Measurements from ENCODE around the gene CACNA1C.

The CACNA1C gene

DNA sequence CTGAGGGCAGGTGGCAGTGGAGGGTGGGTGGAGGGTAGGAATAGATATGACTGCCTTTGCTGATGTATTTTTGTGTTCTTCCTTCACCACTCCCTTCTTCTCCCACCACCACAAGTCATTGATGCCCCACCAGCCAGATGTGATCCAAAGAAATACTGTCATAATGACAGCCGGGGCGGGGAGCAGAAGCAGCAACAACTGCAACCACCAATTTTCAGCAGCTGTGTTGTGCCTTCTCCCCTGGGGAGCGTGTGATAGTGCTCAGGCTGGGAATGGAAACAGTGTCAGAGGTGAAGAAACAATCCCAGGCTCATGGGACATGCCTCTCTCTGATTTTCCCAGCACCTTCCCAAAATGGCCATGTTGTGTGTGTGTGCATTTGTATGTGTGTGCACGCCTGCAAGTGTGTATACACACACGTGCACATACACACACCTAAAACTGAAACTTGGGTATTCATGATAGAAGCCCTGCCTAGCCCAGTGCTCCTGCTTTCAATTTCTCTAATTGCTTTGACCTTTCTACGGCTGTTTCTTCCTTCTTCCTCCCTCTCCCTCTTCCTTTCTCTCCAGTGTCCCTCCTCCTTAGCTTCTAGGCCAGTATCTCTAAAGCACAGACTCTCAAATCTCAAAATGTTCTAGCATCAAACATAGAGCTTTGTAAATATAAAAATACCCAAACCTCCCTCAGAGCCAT lies 442.8 kb downstream of the CACNA1C start:
- POLR2A ChIA-PET = no interaction called here
- no peak overlapping the region for H3K27ac ChIP-seq (ENCODE audit: insufficient read depth in 1 of 2, low read depth in 1 of 2, low read length in 2 of 2, poor library complexity in 1 of 2, severe bottlenecking in 2 of 2)
- WGBS (ENCODE audit: insufficient coverage) = 32% methylated on average over 2 of the region's 6 CpGs
- H3K4me1 ChIP-seq (ENCODE audit: control extremely low read depth in 1 of 4, control insufficient read depth in 4 of 4, insufficient read depth in 4 of 4, low read length in 3 of 4) = peaks cover 0 to 37% (median 27%) of the 10 kb centered on the region in 4 experiments
- CTCF ChIA-PET = no interaction called here
- peaks cover 0 to under 1% (median 0%) of the 10 kb centered on the region in 5 experiments for H3K9me3 ChIP-seq (ENCODE audit: control extremely low read depth in 1 of 5, control insufficient read depth in 4 of 5, insufficient read depth in 2 of 5, low read depth in 1 of 5, low read length in 4 of 5)
- DNase-seq = no peak
- no peaks in the 10 kb centered on the region for H3K27me3 ChIP-seq (replicated peaks in 2 of 5; ENCODE audit: control insufficient read depth in 4 of 5, insufficient read depth in 5 of 5, low read length in 4 of 5)
- H3K4me3 ChIP-seq (ENCODE audit: control insufficient read depth in 1 of 7, extremely low read depth in 1 of 7, insufficient read depth in 4 of 7, low read depth in 2 of 7, low read length in 6 of 7) = no peak overlapping the region
- no peaks in the 10 kb centered on the region for H3K36me3 ChIP-seq (ENCODE audit: control insufficient read depth in 4 of 4, insufficient read depth in 4 of 4, low read length in 3 of 4)

DNA sequence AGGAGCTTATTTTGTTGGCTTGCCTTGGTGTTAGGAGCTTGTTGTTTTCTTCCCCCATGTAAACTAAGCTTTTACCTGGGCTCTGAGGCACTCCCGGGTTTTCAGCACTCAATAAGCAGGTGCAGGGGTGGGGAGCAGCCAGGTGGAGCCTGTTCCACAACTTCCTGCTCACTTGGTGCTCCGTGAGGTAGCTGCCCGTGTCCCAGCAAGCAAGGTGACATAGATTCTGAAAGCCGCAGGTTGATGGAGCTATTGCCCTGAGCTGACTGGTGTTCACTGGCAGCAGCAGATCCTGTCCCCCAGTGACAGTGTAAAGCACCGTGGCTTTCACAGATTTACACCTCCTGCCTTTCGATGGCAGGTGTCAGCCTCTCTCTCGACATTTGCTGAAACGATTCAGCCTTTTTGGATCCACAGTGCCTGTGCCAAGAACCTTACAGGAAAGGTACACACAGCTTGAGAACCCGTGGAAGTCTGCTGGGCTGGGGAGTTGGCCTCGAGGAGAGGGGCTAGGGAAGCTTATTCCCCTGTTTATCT lies 446.2 kb downstream of the CACNA1C start:
- CTCF ChIA-PET = interaction anchor here (0.6 to 1.8 kb wide), 6 partner anchors 46 to 138 kb away, joined by 3 to 5 read pairs (median 3); no protein-coding TSS in a partner anchor
- POLR2A ChIA-PET = no interaction called here
- 97% methylated on average over 10 of the region's 10 CpGs for WGBS (ENCODE audit: insufficient coverage)

DNA sequence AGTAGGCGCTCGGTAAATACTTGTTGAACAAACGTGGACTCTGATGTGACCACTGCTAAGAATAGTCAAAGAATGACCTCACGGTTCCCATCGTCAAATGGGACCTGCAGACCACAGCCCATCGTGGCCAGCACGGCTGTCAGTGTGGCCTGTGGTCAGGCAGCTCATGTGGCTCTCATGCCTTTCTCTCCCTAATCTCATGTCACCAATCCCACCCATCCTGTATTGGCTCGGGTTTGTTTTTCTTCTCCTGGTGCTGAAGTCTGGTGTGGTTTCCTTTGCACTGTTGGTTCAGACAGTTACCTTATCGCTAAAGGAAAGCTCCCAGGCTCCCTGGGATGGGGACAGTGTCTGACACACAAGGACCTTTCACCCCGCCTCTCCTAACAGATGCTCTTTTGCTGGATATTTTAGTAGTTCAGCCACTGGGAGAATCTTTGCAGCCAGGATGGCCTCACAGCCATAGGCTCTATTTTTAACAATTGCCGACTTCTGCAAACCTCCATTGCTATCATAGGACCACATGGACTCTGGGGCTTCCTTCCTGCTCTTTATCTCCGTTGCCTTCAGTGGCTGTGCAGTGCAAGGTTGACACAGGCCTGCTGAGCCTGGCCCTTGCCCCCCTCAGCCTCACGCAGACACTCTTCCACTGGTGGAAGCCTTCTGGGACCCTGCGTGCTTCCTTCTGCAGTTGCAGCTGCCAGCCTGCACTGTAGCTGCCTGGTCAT lies 448.8 kb downstream of the CACNA1C start:
- peaks cover 14 to 51% (median 44%) of the 10 kb centered on the region in 4 experiments for H3K4me1 ChIP-seq (ENCODE audit: control extremely low read depth in 1 of 4, control insufficient read depth in 4 of 4, insufficient read depth in 4 of 4, low read length in 3 of 4)
- H3K27ac ChIP-seq (ENCODE audit: insufficient read depth in 1 of 2, low read depth in 1 of 2, low read length in 2 of 2, poor library complexity in 1 of 2, severe bottlenecking in 2 of 2) = peak overlapping the region; percentile 72 to 86
- CTCF ChIA-PET = interaction anchor here (0.8 to 1.8 kb wide), 3 partner anchors 115 to 196 kb away, joined by 3 to 5 read pairs (median 4); no protein-coding TSS in a partner anchor
- WGBS (ENCODE audit: insufficient coverage) = 5% methylated on average over 14 of the region's 14 CpGs
- peak overlapping the region in 3 of 7 experiments; percentile 21 to 33 (median 25) for H3K4me3 ChIP-seq (ENCODE audit: control insufficient read depth in 1 of 7, extremely low read depth in 1 of 7, insufficient read depth in 4 of 7, low read depth in 2 of 7, low read length in 6 of 7)
- peak; percentile 94 to 99 (median 99) for DNase-seq
- POLR2A ChIA-PET = interaction anchor here (0.6 to 2.6 kb wide), 9 partner anchors 40 to 176 kb away, joined by 3 to 13 read pairs (median 3); no protein-coding TSS in a partner anchor
- H3K9me3 ChIP-seq (ENCODE audit: control extremely low read depth in 1 of 5, control insufficient read depth in 4 of 5, insufficient read depth in 2 of 5, low read depth in 1 of 5, low read length in 4 of 5) = peaks cover 0 to 6% (median 0%) of the 10 kb centered on the region in 5 experiments
- no peaks in the 10 kb centered on the region for H3K36me3 ChIP-seq (ENCODE audit: control insufficient read depth in 4 of 4, insufficient read depth in 4 of 4, low read length in 3 of 4)
- no peaks in the 10 kb centered on the region for H3K27me3 ChIP-seq (replicated peaks in 2 of 5; ENCODE audit: control insufficient read depth in 4 of 5, insufficient read depth in 5 of 5, low read length in 4 of 5)

More for the DNA sequence above, 446.2 kb downstream of the CACNA1C start:
- peaks cover 0 to 3% (median 0%) of the 10 kb centered on the region in 5 experiments for H3K9me3 ChIP-seq (ENCODE audit: control extremely low read depth in 1 of 5, control insufficient read depth in 4 of 5, insufficient read depth in 2 of 5, low read depth in 1 of 5, low read length in 4 of 5)
- peaks cover 14 to 67% (median 54%) of the 10 kb centered on the region in 4 experiments for H3K4me1 ChIP-seq (ENCODE audit: control extremely low read depth in 1 of 4, control insufficient read depth in 4 of 4, insufficient read depth in 4 of 4, low read length in 3 of 4)
- no peak overlapping the region for H3K4me3 ChIP-seq (ENCODE audit: control insufficient read depth in 1 of 7, extremely low read depth in 1 of 7, insufficient read depth in 4 of 7, low read depth in 2 of 7, low read length in 6 of 7)
- no peak overlapping the region for H3K27ac ChIP-seq (ENCODE audit: insufficient read depth in 1 of 2, low read depth in 1 of 2, low read length in 2 of 2, poor library complexity in 1 of 2, severe bottlenecking in 2 of 2)
- H3K27me3 ChIP-seq (replicated peaks in 2 of 5; ENCODE audit: control insufficient read depth in 4 of 5, insufficient read depth in 5 of 5, low read length in 4 of 5) = no peaks in the 10 kb centered on the region
- H3K36me3 ChIP-seq (ENCODE audit: control insufficient read depth in 4 of 4, insufficient read depth in 4 of 4, low read length in 3 of 4) = no peaks in the 10 kb centered on the region
- no peak for DNase-seq

DNA sequence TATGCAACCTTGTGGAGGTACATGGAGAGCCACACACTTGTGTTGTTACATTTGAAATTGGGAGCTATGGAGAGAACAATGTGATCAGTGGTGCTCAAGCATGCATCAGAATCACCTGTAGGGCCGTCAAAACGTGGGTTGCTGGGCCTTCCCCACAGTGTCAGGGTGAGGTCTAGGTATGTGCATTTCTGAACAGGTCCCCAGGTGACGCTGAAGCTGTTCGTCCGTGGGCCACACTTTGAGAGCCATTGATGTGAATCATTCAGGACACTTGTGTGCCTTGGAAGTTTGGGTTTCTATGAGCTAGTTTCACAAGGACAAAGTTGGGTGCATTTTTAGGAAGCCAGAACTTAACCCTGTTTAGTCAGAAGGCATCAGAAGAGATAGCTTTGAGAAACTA lies 450.2 kb downstream of the CACNA1C start:
- 94% methylated on average over 5 of the region's 5 CpGs for WGBS (ENCODE audit: insufficient coverage)
- ChIA-PET POLR2A (interaction anchor here (2.6 kb wide), 1 partner anchor 113 kb away, joined by 13 read pairs; no protein-coding TSS in a partner anchor), CTCF (interaction anchor here (0.8 to 1.7 kb wide), 6 partner anchors 10 to 443 kb away, joined by 3 to 8 read pairs (median 3); no protein-coding TSS in a partner anchor)
- H3K27ac ChIP-seq (ENCODE audit: insufficient read depth in 1 of 2, low read depth in 1 of 2, low read length in 2 of 2, poor library complexity in 1 of 2, severe bottlenecking in 2 of 2) = peak overlapping the region; percentile 62 to 86
- peaks cover 14 to 51% (median 44%) of the 10 kb centered on the region in 4 experiments for H3K4me1 ChIP-seq (ENCODE audit: control extremely low read depth in 1 of 4, control insufficient read depth in 4 of 4, insufficient read depth in 4 of 4, low read length in 3 of 4)
- no peak overlapping the region for H3K4me3 ChIP-seq (ENCODE audit: control insufficient read depth in 1 of 7, extremely low read depth in 1 of 7, insufficient read depth in 4 of 7, low read depth in 2 of 7, low read length in 6 of 7)
- H3K27me3 ChIP-seq (replicated peaks in 2 of 5; ENCODE audit: control insufficient read depth in 4 of 5, insufficient read depth in 5 of 5, low read length in 4 of 5) = no peaks in the 10 kb centered on the region
- DNase-seq = no peak
- peaks cover 0 to 6% (median 0%) of the 10 kb centered on the region in 5 experiments for H3K9me3 ChIP-seq (ENCODE audit: control extremely low read depth in 1 of 5, control insufficient read depth in 4 of 5, insufficient read depth in 2 of 5, low read depth in 1 of 5, low read length in 4 of 5)
- no peaks in the 10 kb centered on the region for H3K36me3 ChIP-seq (ENCODE audit: control insufficient read depth in 4 of 4, insufficient read depth in 4 of 4, low read length in 3 of 4)

DNA sequence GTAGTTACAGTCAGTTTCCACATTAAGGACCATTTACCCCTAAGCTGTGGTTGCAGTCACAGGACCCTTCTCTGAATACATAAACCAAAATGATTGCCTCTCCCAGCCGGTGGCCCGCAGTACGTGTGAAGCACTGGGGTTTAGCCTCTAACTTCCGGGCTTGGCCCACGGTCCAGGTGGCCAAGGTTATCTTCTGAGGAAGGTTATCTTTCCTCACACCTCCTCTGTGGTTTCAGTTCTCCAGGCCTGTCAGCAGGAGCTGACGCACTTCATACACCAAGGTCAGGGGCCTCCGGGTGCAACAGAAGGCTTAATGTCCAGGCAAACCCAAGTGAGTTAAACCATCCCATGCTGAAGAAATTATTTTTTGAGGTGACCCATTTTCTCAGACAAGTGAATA lies 451.0 kb downstream of the CACNA1C start:
- no peaks in the 10 kb centered on the region for H3K36me3 ChIP-seq (ENCODE audit: control insufficient read depth in 4 of 4, insufficient read depth in 4 of 4, low read length in 3 of 4)
- 20% methylated on average over 6 of the region's 7 CpGs for WGBS (ENCODE audit: insufficient coverage)
- H3K4me1 ChIP-seq (ENCODE audit: control extremely low read depth in 1 of 4, control insufficient read depth in 4 of 4, insufficient read depth in 4 of 4, low read length in 3 of 4) = peaks cover 14 to 49% (median 44%) of the 10 kb centered on the region in 4 experiments
- DNase-seq = peak; percentile 39 to 65 (median 65)
- ChIA-PET POLR2A (no interaction called here), CTCF (interaction anchor here (0.8 to 1.7 kb wide), 5 partner anchors 11 to 443 kb away, joined by 3 to 8 read pairs (median 3); no protein-coding TSS in a partner anchor)
- H3K9me3 ChIP-seq (ENCODE audit: control extremely low read depth in 1 of 5, control insufficient read depth in 4 of 5, insufficient read depth in 2 of 5, low read depth in 1 of 5, low read length in 4 of 5) = peaks cover 0 to 6% (median 0%) of the 10 kb centered on the region in 5 experiments
- H3K27ac ChIP-seq (ENCODE audit: insufficient read depth in 1 of 2, low read depth in 1 of 2, low read length in 2 of 2, poor library complexity in 1 of 2, severe bottlenecking in 2 of 2) = no peak overlapping the region
- no peaks in the 10 kb centered on the region for H3K27me3 ChIP-seq (replicated peaks in 2 of 5; ENCODE audit: control insufficient read depth in 4 of 5, insufficient read depth in 5 of 5, low read length in 4 of 5)
- no peak overlapping the region for H3K4me3 ChIP-seq (ENCODE audit: control insufficient read depth in 1 of 7, extremely low read depth in 1 of 7, insufficient read depth in 4 of 7, low read depth in 2 of 7, low read length in 6 of 7)

- no peaks in the 10 kb centered on the region for H3K36me3 ChIP-seq (ENCODE audit: control insufficient read depth in 4 of 4, insufficient read depth in 4 of 4, low read length in 3 of 4)
- ChIA-PET POLR2A (no interaction called here), CTCF (no interaction called here)
- no peaks in the 10 kb centered on the region for H3K27me3 ChIP-seq (replicated peaks in 2 of 5; ENCODE audit: control insufficient read depth in 4 of 5, insufficient read depth in 5 of 5, low read length in 4 of 5)
- no peak overlapping the region for H3K27ac ChIP-seq (ENCODE audit: insufficient read depth in 1 of 2, low read depth in 1 of 2, low read length in 2 of 2, poor library complexity in 1 of 2, severe bottlenecking in 2 of 2)
- no peak overlapping the region for H3K4me3 ChIP-seq (ENCODE audit: control insufficient read depth in 1 of 7, extremely low read depth in 1 of 7, insufficient read depth in 4 of 7, low read depth in 2 of 7, low read length in 6 of 7)
- peaks cover 0 to 6% (median 0%) of the 10 kb centered on the region in 5 experiments for H3K9me3 ChIP-seq (ENCODE audit: control extremely low read depth in 1 of 5, control insufficient read depth in 4 of 5, insufficient read depth in 2 of 5, low read depth in 1 of 5, low read length in 4 of 5)
- no peak for DNase-seq
- peaks cover 14 to 44% (median 41%) of the 10 kb centered on the region in 4 experiments for H3K4me1 ChIP-seq (ENCODE audit: control extremely low read depth in 1 of 4, control insufficient read depth in 4 of 4, insufficient read depth in 4 of 4, low read length in 3 of 4)
- 97% methylated on average over 13 of the region's 15 CpGs for WGBS (ENCODE audit: insufficient coverage)
Measured at GRCh38 chr12:2504577-2504976, 451.8 kb downstream of the CACNA1C start.

Measured in common myeloid progenitor, CD34-positive (primary cell).